Activated naive CD8-positive, alpha-beta T cell treated with anti-CD3 and anti-CD28 coated beads for 36 hours (primary cell): ENCODE measurements around the gene TBRG4. TPM values are rescaled to one million over a fixed set of nuclear protein-coding genes. Genes with fewer than 3 reads are reported as not detected.

Experiments
- DNase-seq: peaks from one replicate; pipeline ENCODE4 v3.0.0; 2021
- H3K27ac Mint-ChIP-seq: one replicate; pipeline ENCODE4 v1.8.0; 2022; ENCODE audit warnings: mild to moderate bottlenecking, moderate library complexity, mixed read lengths
- H3K27me3 Mint-ChIP-seq: one replicate; pipeline ENCODE4 v1.8.0; 2022; ENCODE audit warnings: mild to moderate bottlenecking, mixed read lengths
- H3K36me3 Mint-ChIP-seq: one replicate; pipeline ENCODE4 v1.8.0; 2021; ENCODE audit warnings: mild to moderate bottlenecking, mixed read lengths
- H3K4me1 Mint-ChIP-seq: one replicate; pipeline ENCODE4 v1.8.0; 2021; ENCODE audit warnings: mixed read lengths
- H3K4me3 Mint-ChIP-seq: one replicate; pipeline ENCODE4 v1.8.0; 2022; ENCODE audit warnings: mild to moderate bottlenecking, moderate library complexity, mixed read lengths
- H3K9me3 Mint-ChIP-seq: one replicate; pipeline ENCODE4 v1.8.0; 2022; ENCODE audit warnings: mixed read lengths
- total RNA-seq, 2 experiments: library from RNA; stranded (reverse); gene quantifications; one replicate each; pipeline ENCODE4 v1.2.3, GENCODE V29; 2021

TBRG4 gene
- total RNA-seq, 2 experiments from 2014 or later, result 205 to 207 TPM

- Mint-ChIP-seq H3K4me1 (peaks cover 6% of the 10 kb centered on the region), H3K27ac (peak overlapping the region; percentile 47), H3K27me3 (no peaks in the 10 kb centered on the region), H3K36me3 (peaks cover 6% of the 10 kb centered on the region), H3K9me3 (no peaks in the 10 kb centered on the region), H3K4me3 (no peak overlapping the region)
- no peak for DNase-seq
Observed at GRCh38 chr7:45072131-45073030, 39.1 kb downstream of the TBRG4 start.

- Mint-ChIP-seq H3K27me3 (no peaks in the 10 kb centered on the region), H3K9me3 (no peaks in the 10 kb centered on the region), H3K4me3 (no peak overlapping the region), H3K4me1 (peaks cover 6% of the 10 kb centered on the region), H3K27ac (peak overlapping the region; percentile 2), H3K36me3 (peaks cover 6% of the 10 kb centered on the region)
- no peak for DNase-seq
Observed at GRCh38 chr7:45071528-45071927, 40.0 kb downstream of the TBRG4 start.

GRCh38 chr7:45070254-45070642 is 41.2 kb downstream of the TBRG4 start:
- Mint-ChIP-seq H3K9me3 (no peaks in the 10 kb centered on the region), H3K27ac (no peak overlapping the region), H3K27me3 (no peaks in the 10 kb centered on the region), H3K4me3 (no peak overlapping the region), H3K36me3 (peaks cover 8% of the 10 kb centered on the region), H3K4me1 (peaks cover 9% of the 10 kb centered on the region)
- DNase-seq, result no peak

- no peaks in the 10 kb centered on the region for H3K27me3 Mint-ChIP-seq
- no peak overlapping the region for H3K27ac Mint-ChIP-seq
- DNase-seq, result no peak
- H3K4me1 Mint-ChIP-seq, result peaks cover 8% of the 10 kb centered on the region
- no peaks in the 10 kb centered on the region for H3K9me3 Mint-ChIP-seq
- peaks cover 7% of the 10 kb centered on the region for H3K36me3 Mint-ChIP-seq
- no peak overlapping the region for H3K4me3 Mint-ChIP-seq
Observed at GRCh38 chr7:45069444-45070253, 41.8 kb downstream of the TBRG4 start.

- no peak overlapping the region for H3K4me3 Mint-ChIP-seq
- DNase-seq, result no peak
- H3K9me3 Mint-ChIP-seq, result no peaks in the 10 kb centered on the region
- H3K27ac Mint-ChIP-seq, result no peak overlapping the region
- peaks cover 9% of the 10 kb centered on the region for H3K4me1 Mint-ChIP-seq
- peaks cover 13% of the 10 kb centered on the region for H3K36me3 Mint-ChIP-seq
- no peaks in the 10 kb centered on the region for H3K27me3 Mint-ChIP-seq
Observed at GRCh38 chr7:45068236-45069023, 43.1 kb downstream of the TBRG4 start.

- Mint-ChIP-seq H3K27ac (no peak overlapping the region), H3K4me3 (no peak overlapping the region), H3K27me3 (no peaks in the 10 kb centered on the region), H3K9me3 (no peaks in the 10 kb centered on the region), H3K36me3 (peaks cover 12% of the 10 kb centered on the region), H3K4me1 (peaks cover 11% of the 10 kb centered on the region)
- DNase-seq, result no peak
Observed at GRCh38 chr7:45067582-45067981, 43.9 kb downstream of the TBRG4 start.

GRCh38 chr7:45066409-45066808 is 45.1 kb downstream of the TBRG4 start:
- no peak overlapping the region for H3K27ac Mint-ChIP-seq
- H3K9me3 Mint-ChIP-seq, result no peaks in the 10 kb centered on the region
- no peak overlapping the region for H3K4me3 Mint-ChIP-seq
- H3K4me1 Mint-ChIP-seq, result peaks cover 21% of the 10 kb centered on the region
- no peak for DNase-seq
- peaks cover 20% of the 10 kb centered on the region for H3K36me3 Mint-ChIP-seq
- no peaks in the 10 kb centered on the region for H3K27me3 Mint-ChIP-seq

GRCh38 chr7:45065031-45065995 is 46.2 kb downstream of the TBRG4 start:
- no peaks in the 10 kb centered on the region for H3K27me3 Mint-ChIP-seq
- H3K4me1 Mint-ChIP-seq, result peaks cover 28% of the 10 kb centered on the region
- DNase-seq, result no peak
- H3K4me3 Mint-ChIP-seq, result no peak overlapping the region
- no peaks in the 10 kb centered on the region for H3K9me3 Mint-ChIP-seq
- H3K36me3 Mint-ChIP-seq, result peaks cover 26% of the 10 kb centered on the region
- peak overlapping the region; percentile 53 for H3K27ac Mint-ChIP-seq

- H3K4me3 Mint-ChIP-seq, result no peak overlapping the region
- no peak overlapping the region for H3K27ac Mint-ChIP-seq
- no peak for DNase-seq
- H3K4me1 Mint-ChIP-seq, result peaks cover 34% of the 10 kb centered on the region
- H3K36me3 Mint-ChIP-seq, result peaks cover 29% of the 10 kb centered on the region
- no peaks in the 10 kb centered on the region for H3K27me3 Mint-ChIP-seq
- no peaks in the 10 kb centered on the region for H3K9me3 Mint-ChIP-seq
Observed at GRCh38 chr7:45064047-45064725, 47.3 kb downstream of the TBRG4 start.

- Mint-ChIP-seq H3K36me3 (peaks cover 37% of the 10 kb centered on the region), H3K4me1 (peaks cover 44% of the 10 kb centered on the region), H3K9me3 (no peaks in the 10 kb centered on the region), H3K4me3 (no peak overlapping the region), H3K27ac (peak overlapping the region; percentile 83), H3K27me3 (no peaks in the 10 kb centered on the region)
- DNase-seq, result no peak
Observed at GRCh38 chr7:45061806-45062425, 49.6 kb downstream of the TBRG4 start.

- no peak overlapping the region for H3K4me3 Mint-ChIP-seq
- no peaks in the 10 kb centered on the region for H3K27me3 Mint-ChIP-seq
- peaks cover 44% of the 10 kb centered on the region for H3K4me1 Mint-ChIP-seq
- H3K9me3 Mint-ChIP-seq, result no peaks in the 10 kb centered on the region
- DNase-seq, result no peak
- peaks cover 38% of the 10 kb centered on the region for H3K36me3 Mint-ChIP-seq
- peak overlapping the region; percentile 83 for H3K27ac Mint-ChIP-seq
Observed at GRCh38 chr7:45061352-45061751, 50.1 kb downstream of the TBRG4 start.

- Mint-ChIP-seq H3K4me1 (peaks cover 48% of the 10 kb centered on the region), H3K27me3 (no peaks in the 10 kb centered on the region), H3K27ac (no peak overlapping the region), H3K9me3 (no peaks in the 10 kb centered on the region), H3K36me3 (peaks cover 43% of the 10 kb centered on the region), H3K4me3 (no peak overlapping the region)
- DNase-seq, result no peak
Observed at GRCh38 chr7:45060295-45060694, 51.2 kb downstream of the TBRG4 start.

GRCh38 chr7:45057878-45058277 is 53.6 kb downstream of the TBRG4 start:
- H3K9me3 Mint-ChIP-seq, result peaks cover 3% of the 10 kb centered on the region
- H3K36me3 Mint-ChIP-seq, result peaks cover 44% of the 10 kb centered on the region
- H3K4me3 Mint-ChIP-seq, result no peak overlapping the region
- no peaks in the 10 kb centered on the region for H3K27me3 Mint-ChIP-seq
- H3K4me1 Mint-ChIP-seq, result peaks cover 56% of the 10 kb centered on the region
- no peak overlapping the region for H3K27ac Mint-ChIP-seq
- DNase-seq, result no peak
